ENCODE data around the gene UBE2E1.
"Not testable (repeated sequence)": the region's sequence is repeated elsewhere in the genome, so short reads cannot be mapped to it uniquely, and the experiment has no call there.

UBE2E1 gene

DNA sequence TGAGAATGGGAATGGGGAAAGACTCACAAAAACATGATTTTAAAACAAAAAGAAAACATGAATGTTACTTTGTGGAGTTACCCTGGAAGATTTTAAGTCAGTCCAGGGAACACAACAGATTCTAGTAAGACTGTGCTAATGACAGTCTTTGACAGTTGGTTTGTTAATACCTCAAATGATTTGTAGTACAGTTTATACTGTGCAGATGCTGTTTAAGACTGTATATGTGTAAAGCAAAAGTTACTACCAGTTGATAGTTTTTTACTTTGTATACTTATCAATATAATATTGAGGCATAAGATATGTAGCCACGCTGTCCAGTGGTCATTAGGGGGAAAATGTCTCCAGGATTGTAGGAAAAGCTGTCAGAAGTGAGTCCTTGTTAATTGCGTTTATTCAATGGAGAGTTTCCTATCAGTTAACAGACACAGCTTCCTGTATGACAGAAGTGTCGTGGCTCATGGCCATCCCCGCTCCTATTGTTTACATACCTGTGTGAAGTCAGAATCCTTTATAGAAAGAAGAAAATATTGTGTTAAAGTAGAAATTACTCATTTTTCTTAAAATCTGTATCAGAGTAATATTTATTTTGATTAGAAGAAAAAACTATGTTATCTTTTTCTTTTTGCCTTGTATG, 75.1 kb downstream of the UBE2E1 start:
- peak in 1 of 3 donors; percentile 49 for DNase-seq
- ChIA-PET CTCF (interaction anchor here (1.4 to 3.4 kb wide), 4 partner anchors 10 to 47 kb away, joined by 3 to 18 read pairs (median 6); no protein-coding TSS in a partner anchor), POLR2A (interaction anchor here (0.5 to 1.4 kb wide), 2 partner anchors 15 to 22 kb away, joined by 3 read pairs; no protein-coding TSS in a partner anchor)
- WGBS (ENCODE audit: insufficient coverage), result no CpG with 5 or more reads among the region's 4 CpGs
- peaks cover 0 to 9% (median 0%) of the 10 kb centered on the region in 5 experiments for H3K9me3 ChIP-seq (ENCODE audit: control extremely low read depth in 1 of 5, control insufficient read depth in 4 of 5, insufficient read depth in 2 of 5, low read depth in 1 of 5, low read length in 4 of 5)
- peaks cover 12 to 39% (median 26%) of the 10 kb centered on the region in 4 experiments for H3K4me1 ChIP-seq (ENCODE audit: control extremely low read depth in 1 of 4, control insufficient read depth in 4 of 4, insufficient read depth in 4 of 4, low read length in 3 of 4)
- no peaks in the 10 kb centered on the region for H3K27me3 ChIP-seq (replicated peaks in 2 of 5; ENCODE audit: control insufficient read depth in 4 of 5, insufficient read depth in 5 of 5, low read length in 4 of 5)
- peak overlapping the region; percentile 25 to 33 for H3K27ac ChIP-seq (ENCODE audit: insufficient read depth in 1 of 2, low read depth in 1 of 2, low read length in 2 of 2, poor library complexity in 1 of 2, severe bottlenecking in 2 of 2)
- H3K36me3 ChIP-seq (ENCODE audit: control insufficient read depth in 4 of 4, insufficient read depth in 4 of 4, low read length in 3 of 4), result peaks cover 0 to 10% (median 2%) of the 10 kb centered on the region in 4 experiments
- peak overlapping the region in 3 of 7 experiments; percentile 25 to 57 (median 55) for H3K4me3 ChIP-seq (ENCODE audit: control insufficient read depth in 1 of 7, extremely low read depth in 1 of 7, insufficient read depth in 4 of 7, low read depth in 2 of 7, low read length in 6 of 7)

DNA sequence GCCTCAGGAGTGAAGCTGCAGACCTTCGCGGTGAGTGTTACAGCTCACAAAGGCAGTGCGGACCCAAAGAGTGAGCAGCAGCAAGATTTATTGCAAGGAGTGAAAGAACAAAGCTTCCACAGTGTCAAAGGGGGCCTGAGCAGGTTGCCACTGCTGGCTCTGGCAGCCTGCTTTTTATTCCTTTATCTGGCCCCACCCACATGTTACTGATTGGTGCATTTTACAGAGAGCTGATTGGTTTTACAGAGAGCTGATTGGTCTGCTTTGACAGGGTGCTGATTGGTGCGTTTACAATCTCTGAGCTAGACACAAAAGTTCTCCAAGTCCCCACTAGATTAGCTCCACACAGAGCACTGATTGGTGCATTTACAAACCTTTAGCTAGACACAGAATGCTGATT, 76.2 kb downstream of the UBE2E1 start:
- peaks cover 12 to 35% (median 24%) of the 10 kb centered on the region in 4 experiments for H3K4me1 ChIP-seq (ENCODE audit: control extremely low read depth in 1 of 4, control insufficient read depth in 4 of 4, insufficient read depth in 4 of 4, low read length in 3 of 4)
- 100% methylated on average over 1 of the region's 4 CpGs for WGBS (ENCODE audit: insufficient coverage)
- H3K9me3 ChIP-seq (ENCODE audit: control extremely low read depth in 1 of 5, control insufficient read depth in 4 of 5, insufficient read depth in 2 of 5, low read depth in 1 of 5, low read length in 4 of 5); H3K27me3 ChIP-seq (replicated peaks in 2 of 5; ENCODE audit: control insufficient read depth in 4 of 5, insufficient read depth in 5 of 5, low read length in 4 of 5): not testable (repeated sequence)
- H3K36me3 ChIP-seq (ENCODE audit: control insufficient read depth in 4 of 4, insufficient read depth in 4 of 4, low read length in 3 of 4), result peaks cover 0 to 18% (median 2%) of the 10 kb centered on the region in 4 experiments
- H3K4me3 ChIP-seq (ENCODE audit: control insufficient read depth in 1 of 7, extremely low read depth in 1 of 7, insufficient read depth in 4 of 7, low read depth in 2 of 7, low read length in 6 of 7), result peak overlapping the region in 4 of 7 experiments; percentile 48 to 57 (median 56)
- DNase-seq, result peak; percentile 46 to 82 (median 76)
- CTCF ChIA-PET, result interaction anchor here (0.6 to 3.4 kb wide), 7 partner anchors 9 to 49 kb away, joined by 3 to 18 read pairs (median 3); no protein-coding TSS in a partner anchor
- POLR2A ChIA-PET, result interaction anchor here (1.2 to 1.4 kb wide), 2 partner anchors 12 to 16 kb away, joined by 3 read pairs; no protein-coding TSS in a partner anchor
- peak overlapping the region in 1 of 2 experiments; percentile 66 for H3K27ac ChIP-seq (ENCODE audit: insufficient read depth in 1 of 2, low read depth in 1 of 2, low read length in 2 of 2, poor library complexity in 1 of 2, severe bottlenecking in 2 of 2)

DNA sequence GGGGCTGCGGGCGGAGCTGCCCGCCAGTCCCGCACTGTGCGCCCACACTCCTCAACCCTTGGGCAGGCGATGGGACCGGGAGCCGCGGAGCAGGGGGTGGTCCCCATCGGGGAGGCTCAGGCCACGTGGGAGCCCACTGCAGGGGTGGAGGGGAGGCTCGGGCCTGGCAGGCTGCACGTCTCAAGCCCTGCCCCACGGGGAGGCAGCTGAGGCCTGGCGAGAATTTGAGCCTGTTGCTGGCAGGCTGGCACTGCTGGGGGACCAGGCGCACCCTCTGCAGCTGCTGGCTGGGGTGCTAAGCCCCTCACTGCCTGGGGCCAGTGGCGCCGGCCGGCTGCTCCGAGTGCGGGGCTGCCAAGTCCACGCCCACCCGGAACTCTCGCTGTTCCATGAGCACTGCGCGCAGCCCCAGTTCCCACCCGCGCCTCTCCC, 76.7 kb downstream of the UBE2E1 start:
- H3K9me3 ChIP-seq (ENCODE audit: control extremely low read depth in 1 of 5, control insufficient read depth in 4 of 5, insufficient read depth in 2 of 5, low read depth in 1 of 5, low read length in 4 of 5), result peaks cover 0 to 9% (median 0%) of the 10 kb centered on the region in 5 experiments
- POLR2A ChIA-PET, result interaction anchor here (1.2 kb wide), 1 partner anchor 11 kb away, joined by 3 read pairs; no protein-coding TSS in a partner anchor
- peaks cover 12 to 30% (median 21%) of the 10 kb centered on the region in 4 experiments for H3K4me1 ChIP-seq (ENCODE audit: control extremely low read depth in 1 of 4, control insufficient read depth in 4 of 4, insufficient read depth in 4 of 4, low read length in 3 of 4)
- DNase-seq, result no peak
- 97% methylated on average over 22 of the region's 28 CpGs for WGBS (ENCODE audit: insufficient coverage)
- CTCF ChIA-PET, result interaction anchor here (0.6 to 3.4 kb wide), 7 partner anchors 9 to 50 kb away, joined by 3 to 18 read pairs (median 3); no protein-coding TSS in a partner anchor
- peaks cover 0 to 21% (median 2%) of the 10 kb centered on the region in 4 experiments for H3K36me3 ChIP-seq (ENCODE audit: control insufficient read depth in 4 of 4, insufficient read depth in 4 of 4, low read length in 3 of 4)
- H3K4me3 ChIP-seq (ENCODE audit: control insufficient read depth in 1 of 7, extremely low read depth in 1 of 7, insufficient read depth in 4 of 7, low read depth in 2 of 7, low read length in 6 of 7), result peak overlapping the region in 1 of 7 experiments; percentile 57
- H3K27ac ChIP-seq (ENCODE audit: insufficient read depth in 1 of 2, low read depth in 1 of 2, low read length in 2 of 2, poor library complexity in 1 of 2, severe bottlenecking in 2 of 2), result no peak overlapping the region
- no peaks in the 10 kb centered on the region for H3K27me3 ChIP-seq (replicated peaks in 2 of 5; ENCODE audit: control insufficient read depth in 4 of 5, insufficient read depth in 5 of 5, low read length in 4 of 5)

DNA sequence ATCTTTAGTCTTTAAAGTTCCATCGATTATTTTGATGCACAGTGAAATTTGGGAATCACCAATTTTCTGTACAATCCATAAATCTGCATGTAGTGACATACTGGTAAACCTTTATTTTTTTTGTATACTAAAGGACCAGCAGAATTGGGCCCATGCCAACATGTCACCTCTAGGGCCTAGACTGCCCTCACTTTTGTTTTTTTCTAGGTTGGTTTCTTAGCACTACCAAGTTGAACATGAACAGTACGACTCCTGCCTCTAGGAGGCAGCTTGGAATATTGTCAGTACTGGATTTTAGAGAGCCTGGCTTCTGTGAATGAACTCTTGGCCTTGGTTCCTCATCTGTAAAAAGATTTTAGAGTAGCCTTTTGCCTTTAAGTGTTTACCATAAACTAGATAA, 78.7 kb downstream of the UBE2E1 start:
- ChIA-PET POLR2A (interaction anchor here (0.5 to 0.6 kb wide), 2 partner anchors 69 to 1966 kb away, joined by 3 read pairs; no protein-coding TSS in a partner anchor), CTCF (interaction anchor here (0.6 to 2.5 kb wide), 4 partner anchors 20 to 50 kb away, joined by 3 to 8 read pairs (median 4); partner anchors contain the start of gene NKIRAS1)
- Histone ChIP-seq H3K27me3 (replicated peaks in 2 of 5; ENCODE audit: control insufficient read depth in 4 of 5, insufficient read depth in 5 of 5, low read length in 4 of 5) (no peaks in the 10 kb centered on the region), H3K27ac (ENCODE audit: insufficient read depth in 1 of 2, low read depth in 1 of 2, low read length in 2 of 2, poor library complexity in 1 of 2, severe bottlenecking in 2 of 2) (no peak overlapping the region), H3K36me3 (ENCODE audit: control insufficient read depth in 4 of 4, insufficient read depth in 4 of 4, low read length in 3 of 4) (peaks cover 0 to 19% (median 4%) of the 10 kb centered on the region in 4 experiments), H3K4me3 (ENCODE audit: control insufficient read depth in 1 of 7, extremely low read depth in 1 of 7, insufficient read depth in 4 of 7, low read depth in 2 of 7, low read length in 6 of 7) (no peak overlapping the region), H3K4me1 (ENCODE audit: control extremely low read depth in 1 of 4, control insufficient read depth in 4 of 4, insufficient read depth in 4 of 4, low read length in 3 of 4) (peaks cover 16 to 34% (median 22%) of the 10 kb centered on the region in 4 experiments), H3K9me3 (ENCODE audit: control extremely low read depth in 1 of 5, control insufficient read depth in 4 of 5, insufficient read depth in 2 of 5, low read depth in 1 of 5, low read length in 4 of 5) (peaks cover 0 to 4% (median 0%) of the 10 kb centered on the region in 5 experiments)
- DNase-seq, result peak in 2 of 3 donors; percentile 46 to 55
- 89% methylated on average over 1 of the region's 2 CpGs for WGBS (ENCODE audit: insufficient coverage)

DNA sequence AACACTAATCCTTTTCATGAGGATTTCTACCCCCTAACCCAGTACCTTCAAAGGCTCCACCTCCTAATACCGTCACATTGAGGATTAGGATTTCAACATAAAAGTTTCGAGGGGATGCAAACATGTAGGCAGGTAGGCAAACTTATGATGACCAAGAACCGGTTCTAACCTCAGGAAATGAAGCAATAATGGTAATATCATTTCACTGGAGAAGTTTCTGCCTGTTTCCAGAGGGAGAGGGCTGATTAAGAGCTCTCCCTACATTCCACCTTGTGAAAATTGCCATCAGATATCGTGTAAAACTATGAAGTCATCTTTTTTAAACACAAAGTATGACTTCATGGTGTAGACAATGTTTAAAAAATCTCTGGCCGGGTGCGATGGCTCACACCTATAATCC, 79.5 kb downstream of the UBE2E1 start:
- CTCF ChIA-PET, result interaction anchor here (0.9 to 2.5 kb wide), 3 partner anchors 20 to 51 kb away, joined by 3 to 8 read pairs (median 5); partner anchors contain the start of gene NKIRAS1
- Histone ChIP-seq H3K4me3 (ENCODE audit: control insufficient read depth in 1 of 7, extremely low read depth in 1 of 7, insufficient read depth in 4 of 7, low read depth in 2 of 7, low read length in 6 of 7) (no peak overlapping the region), H3K36me3 (ENCODE audit: control insufficient read depth in 4 of 4, insufficient read depth in 4 of 4, low read length in 3 of 4) (peaks cover 4 to 26% (median 6%) of the 10 kb centered on the region in 4 experiments), H3K4me1 (ENCODE audit: control extremely low read depth in 1 of 4, control insufficient read depth in 4 of 4, insufficient read depth in 4 of 4, low read length in 3 of 4) (peaks cover 15 to 33% (median 21%) of the 10 kb centered on the region in 4 experiments), H3K9me3 (ENCODE audit: control extremely low read depth in 1 of 5, control insufficient read depth in 4 of 5, insufficient read depth in 2 of 5, low read depth in 1 of 5, low read length in 4 of 5) (peaks cover 0 to 4% (median 0%) of the 10 kb centered on the region in 5 experiments), H3K27ac (ENCODE audit: insufficient read depth in 1 of 2, low read depth in 1 of 2, low read length in 2 of 2, poor library complexity in 1 of 2, severe bottlenecking in 2 of 2) (no peak overlapping the region), H3K27me3 (replicated peaks in 2 of 5; ENCODE audit: control insufficient read depth in 4 of 5, insufficient read depth in 5 of 5, low read length in 4 of 5) (no peaks in the 10 kb centered on the region)
- POLR2A ChIA-PET, result no interaction called here
- WGBS (ENCODE audit: insufficient coverage), result 33% methylated on average over 1 of the region's 6 CpGs
- DNase-seq, result no peak

DNA sequence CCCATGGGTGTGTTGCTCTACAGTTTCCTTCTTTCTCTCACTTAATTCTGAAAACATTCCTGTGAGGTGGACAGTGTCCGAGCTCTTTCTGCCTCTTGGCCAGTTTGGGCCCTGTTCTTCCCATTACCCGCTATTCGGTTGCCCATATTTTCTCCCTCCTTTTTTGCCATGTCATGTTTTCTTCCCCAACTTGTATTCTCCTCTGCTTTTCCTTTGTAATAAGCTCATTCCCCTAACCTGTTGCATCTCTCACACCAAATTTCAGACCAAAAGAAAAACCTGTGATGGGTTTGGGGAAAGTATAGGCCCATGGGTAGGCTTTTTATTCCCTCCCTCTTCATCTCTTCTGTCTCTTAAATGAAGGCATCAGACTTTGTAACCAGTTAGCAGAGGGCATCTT, 80.6 kb downstream of the UBE2E1 start:
- no peak overlapping the region for H3K4me3 ChIP-seq (ENCODE audit: control insufficient read depth in 1 of 7, extremely low read depth in 1 of 7, insufficient read depth in 4 of 7, low read depth in 2 of 7, low read length in 6 of 7)
- POLR2A ChIA-PET, result no interaction called here
- peaks cover 0 to 4% (median 0%) of the 10 kb centered on the region in 5 experiments for H3K9me3 ChIP-seq (ENCODE audit: control extremely low read depth in 1 of 5, control insufficient read depth in 4 of 5, insufficient read depth in 2 of 5, low read depth in 1 of 5, low read length in 4 of 5)
- 93% methylated on average over 3 of the region's 3 CpGs for WGBS (ENCODE audit: insufficient coverage)
- H3K27me3 ChIP-seq (replicated peaks in 2 of 5; ENCODE audit: control insufficient read depth in 4 of 5, insufficient read depth in 5 of 5, low read length in 4 of 5), result no peaks in the 10 kb centered on the region
- peaks cover 6 to 23% (median 12%) of the 10 kb centered on the region in 4 experiments for H3K4me1 ChIP-seq (ENCODE audit: control extremely low read depth in 1 of 4, control insufficient read depth in 4 of 4, insufficient read depth in 4 of 4, low read length in 3 of 4)
- no peak overlapping the region for H3K27ac ChIP-seq (ENCODE audit: insufficient read depth in 1 of 2, low read depth in 1 of 2, low read length in 2 of 2, poor library complexity in 1 of 2, severe bottlenecking in 2 of 2)
- CTCF ChIA-PET, result interaction anchor here (0.7 to 6.5 kb wide), 3 partner anchors 12 to 51 kb away, joined by 3 to 35 read pairs (median 4); no protein-coding TSS in a partner anchor
- peaks cover 6 to 34% (median 12%) of the 10 kb centered on the region in 4 experiments for H3K36me3 ChIP-seq (ENCODE audit: control insufficient read depth in 4 of 4, insufficient read depth in 4 of 4, low read length in 3 of 4)
- no peak for DNase-seq

Data from common myeloid progenitor, CD34-positive (primary cell).